Gastrocnemius medialis (tissue), 4 donors: ENCODE data around the gene DIO1. TPM values are rescaled to one million over a fixed set of nuclear protein-coding genes. Genes with fewer than 3 reads are reported as not detected.

Experiments used
- ATAC-seq, 2 donors: fragments of 150-250 bp; one replicate each; pipeline ENCODE4 v1.9.1; 2016
- DNase-seq, 2 donors: peaks; one replicate each; pipeline ENCODE4 v3.0.0-alpha.2; 2019
- H3K27ac ChIP-seq, 4 donors: fragments of 200-600 bp; sonication (generic); 1 replicate in 1 of 4; 2 replicates in 3 of 4; pipeline ENCODE4 v1.5.1; 2016 to 2018; ENCODE audit warnings: mild to moderate bottlenecking in 2 of 4, moderate library complexity in 1 of 4
- H3K27me3 ChIP-seq, 3 donors: fragments of 200-600 bp; sonication (generic) in 2 of 3; 1 replicate in 1 of 3; 2 replicates in 2 of 3; pipeline versions ENCODE4 v1.5.1 to v1.6.0; 2016 to 2019; ENCODE audit warnings: mild to moderate bottlenecking in 1 of 3, moderate library complexity in 1 of 3
- H3K36me3 ChIP-seq, 2 donors: fragments of 200-600 bp; sonication (generic) in 1 of 2; one replicate each; pipeline ENCODE4 v1.5.1; 2017 to 2018
- H3K4me1 ChIP-seq, 2 donors: fragments of 200-600 bp; sonication (generic) in 1 of 2; one replicate each; pipeline ENCODE4 v1.5.1; 2016 to 2017; ENCODE audit warnings: mild to moderate bottlenecking in 2 of 2
- H3K4me3 ChIP-seq, 4 donors: fragments of 200-600 bp; sonication (generic) in 3 of 4; 1 replicate in 1 of 4; 2 replicates in 3 of 4; pipeline ENCODE4 v1.5.1; 2016 to 2019; ENCODE audit warnings: mild to moderate bottlenecking in 2 of 4
- H3K9me3 ChIP-seq, 3 donors: fragments of 200-600 bp; sonication (generic) in 2 of 3; 1 replicate in 1 of 3; 2 replicates in 2 of 3; pipeline ENCODE4 v1.5.1; 2016 to 2019
- POLR2A ChIP-seq, 2 donors: fragments of 450-650 bp; IDR thresholded peaks; one replicate each; pipeline ENCODE4 v1.6.1; 2017; ENCODE audit warnings: antibody characterized with exemption in 2 of 2, mild to moderate bottlenecking in 2 of 2, moderate library complexity in 2 of 2
- in situ Hi-C, 4 donors: fragments of 200-750 bp; cut with MboI; loops; one replicate each; pipeline versions ENCODE4 v1.15.0 to v1.8.0; 2017; ENCODE audit warnings: low sequenced_read_pairs in 4 of 4
- intact Hi-C: fragments of 100-400 bp; cut with DNase I; formaldehyde crosslinking; loops from one replicate; pipeline ENCODE4 v1.15.1; 2023; ENCODE audit warnings: low total_unique reads
- total RNA-seq, 4 donors: library from RNA; depleted of rRNA; stranded (reverse); fragments of >200 nt; gene quantifications; one replicate each; pipeline versions ENCODE4 v1.1.0 to v1.2.3, GENCODE V29; 2016
- TF ChIP-seq, protein P1 (sequence below), 5 experiments: fragments of 450-650 bp in 3 of 5; fragments of 200-600 bp in 2 of 5; sonication (generic) in 2 of 5; IDR thresholded peaks in 4 of 5; conservative IDR thresholded peaks in 1 of 5; 1 replicate in 4 of 5; 2 replicates in 1 of 5; pipeline ENCODE4 v1.5.1; 2016 to 2019; ENCODE audit warnings: antibody characterized with exemption in 5 of 5, mild to moderate bottlenecking in 3 of 5, moderate library complexity in 3 of 5

Gene DIO1
- total RNA-seq, 4 donors from 2014 or later: not detected

DNA sequence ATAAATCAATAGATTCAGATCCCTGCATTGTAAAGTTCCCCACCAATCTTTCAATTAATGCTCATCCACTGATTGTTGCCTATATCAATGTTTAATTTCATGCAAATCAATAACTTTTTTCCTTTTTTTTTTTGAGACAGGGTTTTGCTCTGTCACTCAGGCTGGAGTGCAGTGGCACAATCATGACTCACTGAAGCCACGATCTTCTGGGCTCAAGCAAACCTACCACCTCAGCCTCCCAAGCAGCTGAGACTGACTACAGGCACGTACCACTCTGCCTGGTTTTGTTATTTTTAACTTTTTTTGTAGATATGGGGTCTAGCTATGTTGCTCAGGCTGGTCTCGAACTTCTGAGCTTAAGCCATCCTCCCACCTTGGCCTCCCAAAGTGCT lies 25.7 kb downstream of the DIO1 start:
- no peaks in the 10 kb centered on the region for H3K36me3 ChIP-seq
- TF ChIP-seq, protein P1, sequence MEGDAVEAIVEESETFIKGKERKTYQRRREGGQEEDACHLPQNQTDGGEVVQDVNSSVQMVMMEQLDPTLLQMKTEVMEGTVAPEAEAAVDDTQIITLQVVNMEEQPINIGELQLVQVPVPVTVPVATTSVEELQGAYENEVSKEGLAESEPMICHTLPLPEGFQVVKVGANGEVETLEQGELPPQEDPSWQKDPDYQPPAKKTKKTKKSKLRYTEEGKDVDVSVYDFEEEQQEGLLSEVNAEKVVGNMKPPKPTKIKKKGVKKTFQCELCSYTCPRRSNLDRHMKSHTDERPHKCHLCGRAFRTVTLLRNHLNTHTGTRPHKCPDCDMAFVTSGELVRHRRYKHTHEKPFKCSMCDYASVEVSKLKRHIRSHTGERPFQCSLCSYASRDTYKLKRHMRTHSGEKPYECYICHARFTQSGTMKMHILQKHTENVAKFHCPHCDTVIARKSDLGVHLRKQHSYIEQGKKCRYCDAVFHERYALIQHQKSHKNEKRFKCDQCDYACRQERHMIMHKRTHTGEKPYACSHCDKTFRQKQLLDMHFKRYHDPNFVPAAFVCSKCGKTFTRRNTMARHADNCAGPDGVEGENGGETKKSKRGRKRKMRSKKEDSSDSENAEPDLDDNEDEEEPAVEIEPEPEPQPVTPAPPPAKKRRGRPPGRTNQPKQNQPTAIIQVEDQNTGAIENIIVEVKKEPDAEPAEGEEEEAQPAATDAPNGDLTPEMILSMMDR (IDR thresholded peaks at IDR 0.05 in 4 of 5, conservative IDR thresholded peaks at IDR 0.05 in 1 of 5): no peak
- no peak for TF ChIP-seq POLR2A (IDR thresholded peaks at IDR 0.05)
- in situ Hi-C loops (no loop called here), intact Hi-C loops (no loop called here)
- DNase-seq (no peak), ATAC-seq (no peak)
- H3K9me3 ChIP-seq: no peaks in the 10 kb centered on the region
- no peaks in the 10 kb centered on the region for H3K4me1 ChIP-seq
- no peak overlapping the region for H3K4me3 ChIP-seq
- no peaks in the 10 kb centered on the region for H3K27me3 ChIP-seq
- no peak overlapping the region for H3K27ac ChIP-seq

DNA sequence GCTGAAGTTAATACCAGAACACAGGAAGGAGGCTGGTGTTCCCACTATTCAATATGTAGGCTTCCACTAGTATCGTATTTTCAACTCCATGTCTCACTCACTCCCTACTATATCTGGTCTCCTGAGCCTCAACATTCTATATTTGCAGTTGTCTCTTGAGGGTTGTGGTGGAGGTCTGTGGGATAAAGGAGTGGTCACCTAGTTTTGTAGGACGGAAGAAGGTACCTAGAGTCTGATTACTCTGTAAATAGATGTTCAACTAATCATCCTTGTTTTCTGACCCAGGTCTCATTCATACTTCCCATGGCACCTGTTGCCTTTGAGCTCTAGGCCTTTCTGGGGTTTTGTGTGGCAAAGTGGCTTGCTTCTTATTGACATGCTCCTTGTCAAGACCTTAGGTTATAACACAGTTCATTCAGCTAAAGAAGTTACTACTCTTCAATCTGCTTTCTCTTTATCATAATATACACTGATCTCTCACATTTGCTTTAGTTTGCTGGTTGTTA lies 33.4 kb downstream of the DIO1 start:
- intact Hi-C loops (no loop called here), in situ Hi-C loops (no loop called here)
- H3K36me3 ChIP-seq: no peaks in the 10 kb centered on the region
- H3K4me3 ChIP-seq: no peak overlapping the region
- no peaks in the 10 kb centered on the region for H3K9me3 ChIP-seq
- DNase-seq: no peak
- H3K27ac ChIP-seq: no peak overlapping the region
- TF ChIP-seq, protein P1 (IDR thresholded peaks at IDR 0.05 in 4 of 5, conservative IDR thresholded peaks at IDR 0.05 in 1 of 5): no peak
- TF ChIP-seq POLR2A (IDR thresholded peaks at IDR 0.05): no peak
- H3K27me3 ChIP-seq: no peaks in the 10 kb centered on the region
- no peak for ATAC-seq
- no peaks in the 10 kb centered on the region for H3K4me1 ChIP-seq

DNA sequence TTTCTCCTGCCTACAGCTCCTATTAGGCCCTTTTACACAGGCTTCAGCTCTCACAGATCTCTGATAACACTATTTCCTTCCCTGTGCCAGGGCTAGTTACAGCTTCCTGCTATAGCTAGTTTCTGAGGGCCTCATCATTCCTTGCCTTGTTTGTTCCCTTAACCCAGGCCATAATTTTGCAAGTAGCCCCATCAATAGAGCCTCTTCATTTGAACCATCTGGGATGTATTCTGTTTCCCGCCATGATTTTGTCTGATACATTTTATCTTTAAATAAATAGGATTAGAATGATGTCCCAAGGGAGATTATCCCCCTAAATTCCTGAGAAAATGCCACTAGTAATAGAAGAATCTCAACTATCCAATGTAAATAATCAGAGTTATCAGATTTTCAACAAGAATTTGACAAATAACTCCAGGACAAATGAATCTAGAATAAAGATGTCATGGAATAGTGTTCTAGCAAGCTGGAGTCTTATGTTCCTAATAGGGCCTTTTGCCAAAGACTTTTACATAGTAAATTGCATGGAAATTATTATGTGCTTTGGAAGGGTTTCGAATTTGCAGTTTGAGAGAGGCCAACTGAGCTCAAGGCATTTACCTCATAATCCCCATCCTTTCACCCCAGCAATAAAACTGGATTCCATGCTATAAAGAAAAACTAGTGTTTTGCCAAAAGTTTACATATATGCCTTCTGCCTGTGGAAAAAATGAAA lies 35.4 kb downstream of the DIO1 start:
- DNase-seq (no peak), ATAC-seq (no peak)
- Histone ChIP-seq H3K27ac (no peak overlapping the region), H3K9me3 (no peaks in the 10 kb centered on the region), H3K27me3 (no peaks in the 10 kb centered on the region), H3K4me3 (no peak overlapping the region), H3K4me1 (no peaks in the 10 kb centered on the region), H3K36me3 (no peaks in the 10 kb centered on the region)
- intact Hi-C loops (no loop called here), in situ Hi-C loops (no loop called here)
- TF ChIP-seq, protein P1 (IDR thresholded peaks at IDR 0.05 in 4 of 5, conservative IDR thresholded peaks at IDR 0.05 in 1 of 5): no peak
- no peak for TF ChIP-seq POLR2A (IDR thresholded peaks at IDR 0.05)

DNA sequence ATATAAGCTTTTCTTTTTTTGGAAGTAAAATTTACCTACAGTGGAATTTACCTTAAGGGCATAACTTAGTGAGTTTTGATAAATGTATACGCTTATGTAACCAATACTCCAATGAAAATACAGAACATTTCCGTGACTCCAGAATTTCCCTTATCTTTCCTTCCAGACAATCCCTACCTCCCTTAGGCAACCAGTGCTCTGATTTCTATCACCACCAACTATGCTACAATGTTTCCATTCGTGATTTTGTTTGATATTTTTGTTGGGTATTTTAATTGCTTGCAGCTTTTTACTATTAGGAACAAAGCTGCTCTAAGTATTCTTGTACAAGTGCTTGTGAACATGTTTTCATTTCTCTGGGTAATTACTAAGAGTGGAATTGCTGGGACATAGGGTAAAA lies 36.9 kb downstream of the DIO1 start:
- ATAC-seq (no peak), DNase-seq (no peak)
- Histone ChIP-seq H3K4me1 (no peaks in the 10 kb centered on the region), H3K9me3 (no peaks in the 10 kb centered on the region), H3K27me3 (no peaks in the 10 kb centered on the region), H3K36me3 (no peaks in the 10 kb centered on the region), H3K27ac (no peak overlapping the region), H3K4me3 (no peak overlapping the region)
- in situ Hi-C loops: no loop called here
- TF ChIP-seq, protein P1 (IDR thresholded peaks at IDR 0.05 in 4 of 5, conservative IDR thresholded peaks at IDR 0.05 in 1 of 5): no peak
- no peak for TF ChIP-seq POLR2A (IDR thresholded peaks at IDR 0.05)
- intact Hi-C loops: no loop called here

DNA sequence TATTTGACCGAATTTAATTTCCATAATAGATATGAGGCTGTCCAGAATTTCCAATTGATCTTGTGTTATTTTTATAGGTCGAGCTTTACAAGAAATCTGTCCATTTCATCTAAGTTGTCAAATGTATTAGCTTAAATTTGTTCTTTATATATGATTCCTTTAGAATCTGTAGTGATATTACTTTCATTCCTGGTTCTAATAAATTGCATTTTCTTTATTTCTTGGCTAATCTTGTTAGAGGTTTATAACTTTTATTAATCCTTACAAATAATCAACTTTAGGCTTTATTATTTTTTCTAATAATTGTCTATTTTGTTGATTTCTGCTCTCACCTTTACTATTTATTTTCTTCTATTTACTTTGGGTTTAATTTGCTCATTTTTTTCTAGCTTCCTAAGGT lies 37.5 kb downstream of the DIO1 start:
- no peak overlapping the region for H3K27ac ChIP-seq
- no peaks in the 10 kb centered on the region for H3K4me1 ChIP-seq
- in situ Hi-C loops: no loop called here
- no peaks in the 10 kb centered on the region for H3K27me3 ChIP-seq
- no peaks in the 10 kb centered on the region for H3K9me3 ChIP-seq
- TF ChIP-seq POLR2A (IDR thresholded peaks at IDR 0.05): no peak
- TF ChIP-seq, protein P1 (IDR thresholded peaks at IDR 0.05 in 4 of 5, conservative IDR thresholded peaks at IDR 0.05 in 1 of 5): no peak
- intact Hi-C loops: no loop called here
- DNase-seq: no peak
- H3K4me3 ChIP-seq: no peak overlapping the region
- H3K36me3 ChIP-seq: no peaks in the 10 kb centered on the region
- ATAC-seq: no peak
